HG02571 (cell line): Measurements from ENCODE around the gene NECAP2.
"Not testable (repeated sequence)": the region's sequence is repeated elsewhere in the genome, so short reads cannot be mapped to it uniquely, and the experiment has no call there.

Experiments
- ATAC-seq: cut with Tn5 transposase; IDR thresholded peaks from one replicate; pipeline ENCODE4 v1.9.1; 2021; ENCODE audit warnings: mild to moderate bottlenecking, moderate library complexity; ENCODE audit not compliant: unreplicated experiment

NECAP2 gene

GRCh38 chr1:16456151-16456550, 15.6 kb downstream of the NECAP2 start:
- ATAC-seq = not testable (repeated sequence)

GRCh38 chr1:16458831-16459230, 18.3 kb downstream of the NECAP2 start:
- ATAC-seq = no peak

- no peak for ATAC-seq
Measured at GRCh38 chr1:16459352-16459925, 18.9 kb downstream of the NECAP2 start.

- ATAC-seq = no peak
Measured at GRCh38 chr1:16461681-16462080, 21.2 kb downstream of the NECAP2 start.

- ATAC-seq = no peak
Measured at GRCh38 chr1:16462773-16463330, 22.3 kb downstream of the NECAP2 start.

- no peak for ATAC-seq
Measured at GRCh38 chr1:16464917-16465625, 24.5 kb downstream of the NECAP2 start.

GRCh38 chr1:16468558-16468957, 28.0 kb downstream of the NECAP2 start:
- ATAC-seq = no peak

- ATAC-seq = no peak
Measured at GRCh38 chr1:16474166-16474800, 33.8 kb downstream of the NECAP2 start.

- not testable (repeated sequence) for ATAC-seq
Measured at GRCh38 chr1:16474891-16475290, 34.4 kb downstream of the NECAP2 start.

GRCh38 chr1:16475771-16476770, 35.5 kb downstream of the NECAP2 start:
- ATAC-seq = not testable (repeated sequence)

- ATAC-seq = no peak
Measured at GRCh38 chr1:16478091-16478490, 37.6 kb downstream of the NECAP2 start.

GRCh38 chr1:16483146-16483545, 42.6 kb downstream of the NECAP2 start:
- ATAC-seq = not testable (repeated sequence)

GRCh38 chr1:16483639-16484500, 43.3 kb downstream of the NECAP2 start:
- not testable (repeated sequence) for ATAC-seq

- ATAC-seq = no peak
Measured at GRCh38 chr1:16484501-16484835, 43.9 kb downstream of the NECAP2 start.

- no peak for ATAC-seq
Measured at GRCh38 chr1:16484931-16485330, 44.4 kb downstream of the NECAP2 start.

GRCh38 chr1:16486316-16486715, 45.8 kb downstream of the NECAP2 start:
- not testable (repeated sequence) for ATAC-seq

- not testable (repeated sequence) for ATAC-seq
Measured at GRCh38 chr1:16487011-16487410, 46.5 kb downstream of the NECAP2 start.

GRCh38 chr1:16489195-16489880, 48.8 kb downstream of the NECAP2 start:
- ATAC-seq = not testable (repeated sequence)

GRCh38 chr1:16491056-16491675, 50.6 kb downstream of the NECAP2 start:
- no peak for ATAC-seq
